Activated CD4-positive, alpha-beta T cell treated with anti-CD3 and anti-CD28 coated beads, Interleukin-2, amount 10 ng/mL, durations not matched to agents 7 days and 5 days (primary cell): ENCODE data around the gene WFIKKN1. TPM values are rescaled to one million over a fixed set of nuclear protein-coding genes. Genes with fewer than 3 reads are reported as not detected.
"Not testable (repeated sequence)": the region's sequence is repeated elsewhere in the genome, so short reads cannot be mapped to it uniquely, and the experiment has no call there.

Experiments used
- CTCF ChIA-PET: fragments of 350-600 bp; sonication (Branson Sonifier 250); formaldehyde crosslinking; loops from one replicate; lab custom pipeline; 2021; ENCODE audit warnings: antibody characterized with exemption; lab: Charles Lee
- POLR2A ChIA-PET: fragments of 350-600 bp; sonication (Branson Sonifier 250); formaldehyde crosslinking; loops from one replicate; lab custom pipeline; 2021; ENCODE audit warnings: antibody characterized with exemption; lab: Charles Lee
- DNase-seq: peaks from one replicate; pipeline ENCODE4 v3.0.0-alpha.2; 2020
- H3K27ac Mint-ChIP-seq: one replicate; pipeline ENCODE4 v1.8.0; 2021; ENCODE audit warnings: mild to moderate bottlenecking, moderate library complexity, mixed read lengths
- H3K27me3 Mint-ChIP-seq: one replicate; pipeline ENCODE4 v1.8.0; 2021; ENCODE audit warnings: mixed read lengths
- H3K36me3 Mint-ChIP-seq: one replicate; pipeline ENCODE4 v1.8.0; 2021; ENCODE audit warnings: low read depth, mixed read lengths
- H3K4me1 Mint-ChIP-seq: one replicate; pipeline ENCODE4 v1.8.0; 2021; ENCODE audit warnings: mixed read lengths
- H3K4me3 Mint-ChIP-seq: one replicate; pipeline ENCODE4 v1.8.0; 2021; ENCODE audit warnings: mild to moderate bottlenecking, moderate library complexity, mixed read lengths
- H3K9me3 Mint-ChIP-seq: one replicate; pipeline ENCODE4 v1.8.0; 2021; ENCODE audit warnings: mixed read lengths
- total RNA-seq, 2 experiments: library from RNA; stranded (reverse); gene quantifications; one replicate each; pipeline ENCODE4 v1.2.3, GENCODE V29; 2021

WFIKKN1 gene
- total RNA-seq, 2 experiments from 2014 or later: 1.8 to 2.7 TPM

GRCh38 chr16:589658-590187, 41.1 kb upstream of the WFIKKN1 start, which contains the start of gene RAB40C:
RAB40C (plus strand) TSS chr16:590066; CDS start chr16:590292, 226 bp downstream.
- peaks cover 1% of the 10 kb centered on the region for H3K36me3 Mint-ChIP-seq
- H3K27me3 Mint-ChIP-seq: no peaks in the 10 kb centered on the region
- ChIA-PET POLR2A (no interaction called here), CTCF (no interaction called here)
- peak within 1 kb of the TSS; percentile 99 for H3K27ac Mint-ChIP-seq
- peak; percentile 99 for DNase-seq
- H3K4me3 Mint-ChIP-seq: peak within 1 kb of the TSS; percentile 85
- peaks cover 32% of the 10 kb centered on the region for H3K4me1 Mint-ChIP-seq
- no peaks in the 10 kb centered on the region for H3K9me3 Mint-ChIP-seq

GRCh38 chr16:590188-590814, 40.5 kb upstream of the WFIKKN1 start:
- POLR2A ChIA-PET: no interaction called here
- peak overlapping the region; percentile 81 for H3K4me3 Mint-ChIP-seq

GRCh38 chr16:590815-591200, 40.0 kb upstream of the WFIKKN1 start:
- peaks cover 26% of the 10 kb centered on the region for H3K4me1 Mint-ChIP-seq
- peak overlapping the region; percentile 81 for H3K4me3 Mint-ChIP-seq
- ChIA-PET POLR2A (no interaction called here), CTCF (no interaction called here)
- no peaks in the 10 kb centered on the region for H3K9me3 Mint-ChIP-seq
- no peaks in the 10 kb centered on the region for H3K27me3 Mint-ChIP-seq
- H3K27ac Mint-ChIP-seq: peak overlapping the region; percentile 83
- peaks cover 1% of the 10 kb centered on the region for H3K36me3 Mint-ChIP-seq
- no peak for DNase-seq

More at GRCh38 chr16:590188-590814, 40.5 kb upstream of the WFIKKN1 start:
- CTCF ChIA-PET: no interaction called here
- Mint-ChIP-seq H3K27ac (peak overlapping the region; percentile 83), H3K27me3 (no peaks in the 10 kb centered on the region), H3K36me3 (peaks cover 1% of the 10 kb centered on the region), H3K9me3 (no peaks in the 10 kb centered on the region), H3K4me1 (peaks cover 31% of the 10 kb centered on the region)
- DNase-seq: no peak

GRCh38 chr16:591231-591630, 39.6 kb upstream of the WFIKKN1 start:
- H3K36me3 Mint-ChIP-seq: peaks cover 1% of the 10 kb centered on the region
- ChIA-PET CTCF (interaction anchor here (0.7 to 1.2 kb wide), 2 partner anchors 69 kb away, joined by 3 to 5 read pairs; no protein-coding TSS in a partner anchor), POLR2A (no interaction called here)
- no peaks in the 10 kb centered on the region for H3K27me3 Mint-ChIP-seq
- H3K4me3 Mint-ChIP-seq: peak overlapping the region; percentile 81
- peaks cover 26% of the 10 kb centered on the region for H3K4me1 Mint-ChIP-seq
- H3K27ac Mint-ChIP-seq: no peak overlapping the region
- no peaks in the 10 kb centered on the region for H3K9me3 Mint-ChIP-seq
- no peak for DNase-seq

- peak overlapping the region; percentile 81 for H3K4me3 Mint-ChIP-seq
- H3K27ac Mint-ChIP-seq: peak overlapping the region; percentile 36
- no peaks in the 10 kb centered on the region for H3K27me3 Mint-ChIP-seq
- ChIA-PET CTCF (interaction anchor here (0.7 to 1.2 kb wide), 4 partner anchors 11 to 70 kb away, joined by 3 to 5 read pairs (median 3); no protein-coding TSS in a partner anchor), POLR2A (no interaction called here)
- peaks cover 1% of the 10 kb centered on the region for H3K36me3 Mint-ChIP-seq
- H3K4me1 Mint-ChIP-seq: peaks cover 26% of the 10 kb centered on the region
- no peaks in the 10 kb centered on the region for H3K9me3 Mint-ChIP-seq
- no peak for DNase-seq
These were observed 38.8 kb upstream of the WFIKKN1 start for GRCh38 chr16:591892-592517.

- peaks cover 21% of the 10 kb centered on the region for H3K4me1 Mint-ChIP-seq
- H3K27ac Mint-ChIP-seq: no peak overlapping the region
- H3K4me3 Mint-ChIP-seq: no peak overlapping the region
- POLR2A ChIA-PET: no interaction called here
- DNase-seq: no peak
- no peaks in the 10 kb centered on the region for H3K27me3 Mint-ChIP-seq
- H3K9me3 Mint-ChIP-seq: no peaks in the 10 kb centered on the region
- no peaks in the 10 kb centered on the region for H3K36me3 Mint-ChIP-seq
- CTCF ChIA-PET: interaction anchor here (0.8 to 1.2 kb wide), 5 partner anchors 10 to 68 kb away, joined by 3 to 5 read pairs (median 3); no protein-coding TSS in a partner anchor
These were observed 38.1 kb upstream of the WFIKKN1 start for GRCh38 chr16:592518-593306.

- CTCF ChIA-PET: interaction anchor here (0.8 to 1.2 kb wide), 3 partner anchors 14 to 43 kb away, joined by 3 to 5 read pairs (median 3); no protein-coding TSS in a partner anchor
These were observed 37.4 kb upstream of the WFIKKN1 start for GRCh38 chr16:593406-593805.

GRCh38 chr16:593807-594206, 37.0 kb upstream of the WFIKKN1 start:
- no peaks in the 10 kb centered on the region for H3K36me3 Mint-ChIP-seq
- peaks cover 17% of the 10 kb centered on the region for H3K4me1 Mint-ChIP-seq
- no peaks in the 10 kb centered on the region for H3K27me3 Mint-ChIP-seq
- DNase-seq: no peak
- no peaks in the 10 kb centered on the region for H3K9me3 Mint-ChIP-seq
- ChIA-PET POLR2A (no interaction called here), CTCF (interaction anchor here (0.8 kb wide), 1 partner anchor 15 kb away, joined by 3 read pairs; no protein-coding TSS in a partner anchor)
- H3K27ac Mint-ChIP-seq: no peak overlapping the region
- no peak overlapping the region for H3K4me3 Mint-ChIP-seq

More at GRCh38 chr16:593406-593805, 37.4 kb upstream of the WFIKKN1 start:
- no peak for DNase-seq
- no peaks in the 10 kb centered on the region for H3K36me3 Mint-ChIP-seq
- no peaks in the 10 kb centered on the region for H3K27me3 Mint-ChIP-seq
- POLR2A ChIA-PET: no interaction called here
- no peak overlapping the region for H3K27ac Mint-ChIP-seq
- no peak overlapping the region for H3K4me3 Mint-ChIP-seq
- H3K9me3 Mint-ChIP-seq: no peaks in the 10 kb centered on the region
- peaks cover 17% of the 10 kb centered on the region for H3K4me1 Mint-ChIP-seq

- Mint-ChIP-seq H3K4me1 (peaks cover 17% of the 10 kb centered on the region), H3K4me3 (no peak overlapping the region), H3K36me3 (no peaks in the 10 kb centered on the region), H3K27me3 (no peaks in the 10 kb centered on the region), H3K27ac (no peak overlapping the region), H3K9me3 (no peaks in the 10 kb centered on the region)
- no peak for DNase-seq
- ChIA-PET CTCF (no interaction called here), POLR2A (no interaction called here)
These were observed 35.7 kb upstream of the WFIKKN1 start for GRCh38 chr16:595094-595528.

- no peak overlapping the region for H3K4me3 Mint-ChIP-seq
- DNase-seq: no peak
- ChIA-PET POLR2A (no interaction called here), CTCF (interaction anchor here (0.6 kb wide), 2 partner anchors 532 to 715 kb away, joined by 3 to 4 read pairs; no protein-coding TSS in a partner anchor)
- H3K27me3 Mint-ChIP-seq: no peaks in the 10 kb centered on the region
- H3K36me3 Mint-ChIP-seq: no peaks in the 10 kb centered on the region
- H3K4me1 Mint-ChIP-seq: peaks cover 10% of the 10 kb centered on the region
- H3K27ac Mint-ChIP-seq: no peak overlapping the region
- no peaks in the 10 kb centered on the region for H3K9me3 Mint-ChIP-seq
These were observed 34.6 kb upstream of the WFIKKN1 start for GRCh38 chr16:595942-596735.

GRCh38 chr16:596736-597060, 34.1 kb upstream of the WFIKKN1 start:
- no peaks in the 10 kb centered on the region for H3K27me3 Mint-ChIP-seq
- peaks cover 6% of the 10 kb centered on the region for H3K4me1 Mint-ChIP-seq
- DNase-seq: no peak
- H3K27ac Mint-ChIP-seq: no peak overlapping the region
- H3K36me3 Mint-ChIP-seq: no peaks in the 10 kb centered on the region
- ChIA-PET CTCF (no interaction called here), POLR2A (no interaction called here)
- H3K4me3 Mint-ChIP-seq: no peak overlapping the region
- H3K9me3 Mint-ChIP-seq: no peaks in the 10 kb centered on the region

GRCh38 chr16:597655-598054, 33.1 kb upstream of the WFIKKN1 start:
- CTCF ChIA-PET: interaction anchor here (0.7 kb wide), 1 partner anchor 81 kb away, joined by 4 read pairs; no protein-coding TSS in a partner anchor
- H3K9me3 Mint-ChIP-seq, H3K36me3 Mint-ChIP-seq, POLR2A ChIA-PET, H3K27me3 Mint-ChIP-seq, H3K4me3 Mint-ChIP-seq, H3K4me1 Mint-ChIP-seq, DNase-seq, H3K27ac Mint-ChIP-seq: not testable (repeated sequence)
